ENCODE results near the gene MYO5B.
"Not testable (repeated sequence)": the region's sequence is repeated elsewhere in the genome, so short reads cannot be mapped to it uniquely, and the experiment has no call there.

The MYO5B gene

GRCh38 chr18:50194631-50195532 lies at the start of gene MYO5B:
Gene MYO5B (minus strand): TSS chr18:50195147. CDS start chr18:50194793, 354 bp downstream.
- DNase-seq (ENCODE audit: low read depth) = no peak

- DNase-seq (ENCODE audit: low read depth) = not testable (repeated sequence)
These were observed 46.8 kb upstream of the MYO5B start for GRCh38 chr18:50241768-50242167.

- DNase-seq (ENCODE audit: low read depth) = no peak
These were observed 45.2 kb upstream of the MYO5B start for GRCh38 chr18:50240080-50240563.

GRCh38 chr18:50232419-50232818 lies 37.5 kb upstream of the MYO5B start:
- no peak for DNase-seq (ENCODE audit: low read depth)

- DNase-seq (ENCODE audit: low read depth) = no peak
These were observed 36.7 kb upstream of the MYO5B start for GRCh38 chr18:50231621-50232020.

GRCh38 chr18:50220249-50220648 lies 25.3 kb upstream of the MYO5B start:
- not testable (repeated sequence) for DNase-seq (ENCODE audit: low read depth)

GRCh38 chr18:50218432-50219197 lies 23.7 kb upstream of the MYO5B start:
- DNase-seq (ENCODE audit: low read depth) = no peak

- DNase-seq (ENCODE audit: low read depth) = no peak
These were observed 14.4 kb upstream of the MYO5B start for GRCh38 chr18:50209311-50209710.

- DNase-seq (ENCODE audit: low read depth) = no peak
These were observed 12.8 kb upstream of the MYO5B start for GRCh38 chr18:50207722-50208121.

- DNase-seq (ENCODE audit: low read depth) = no peak
These were observed 9.1 kb upstream of the MYO5B start for GRCh38 chr18:50203801-50204604.

GRCh38 chr18:50201476-50202018 lies 6.6 kb upstream of the MYO5B start:
- DNase-seq (ENCODE audit: low read depth) = no peak

GRCh38 chr18:50199921-50200320 lies 5.0 kb upstream of the MYO5B start:
- DNase-seq (ENCODE audit: low read depth) = no peak

GRCh38 chr18:50199346-50199855 lies 4.5 kb upstream of the MYO5B start:
- no peak for DNase-seq (ENCODE audit: low read depth)

GRCh38 chr18:50196261-50196660 lies 1.3 kb upstream of the MYO5B start:
- no peak for DNase-seq (ENCODE audit: low read depth)

- no peak for DNase-seq (ENCODE audit: low read depth)
These were observed 742 bp upstream of the MYO5B start for GRCh38 chr18:50195689-50196088.

- DNase-seq (ENCODE audit: low read depth) = no peak
These were observed 934 bp downstream of the MYO5B start for GRCh38 chr18:50193796-50194630.

- DNase-seq (ENCODE audit: low read depth) = no peak
These were observed 1.8 kb downstream of the MYO5B start for GRCh38 chr18:50192995-50193795.

- no peak for DNase-seq (ENCODE audit: low read depth)
These were observed 4.0 kb downstream of the MYO5B start for GRCh38 chr18:50190926-50191325.

GRCh38 chr18:50190236-50190635 lies 4.7 kb downstream of the MYO5B start:
- DNase-seq (ENCODE audit: low read depth) = no peak

GRCh38 chr18:50189160-50189559 lies 5.8 kb downstream of the MYO5B start:
- no peak for DNase-seq (ENCODE audit: low read depth)

All from CMK (cell line).